Kidney tubule cell (primary cell): ENCODE results near the gene GABRG3.
A peak's percentile ranks its signal among the peaks of the same experiment; 100 is the strongest.

Experiments used
- DNase-seq: peaks from one replicate; pipeline ENCODE4 v3.0.0-alpha.2; 2018; ENCODE audit warnings: low spot score

The GABRG3 gene

GRCh38 chr15:27248251-27248650 lies 277.3 kb downstream of the GABRG3 start:
- DNase-seq = peak; percentile 67

- DNase-seq = no peak
Observed at GRCh38 chr15:27249046-27249759, 278.2 kb downstream of the GABRG3 start.

GRCh38 chr15:27249760-27250109 lies 278.8 kb downstream of the GABRG3 start:
- no peak for DNase-seq

- DNase-seq = peak; percentile 80
Observed at GRCh38 chr15:27250223-27250622, 279.2 kb downstream of the GABRG3 start.

- DNase-seq = no peak
Observed at GRCh38 chr15:27254055-27254454, 283.1 kb downstream of the GABRG3 start.

GRCh38 chr15:27254801-27255200 lies 283.8 kb downstream of the GABRG3 start:
- DNase-seq = no peak

GRCh38 chr15:27256446-27256845 lies 285.5 kb downstream of the GABRG3 start:
- DNase-seq = no peak

- no peak for DNase-seq
Observed at GRCh38 chr15:27258287-27258686, 287.3 kb downstream of the GABRG3 start.

- no peak for DNase-seq
Observed at GRCh38 chr15:27260523-27260922, 289.5 kb downstream of the GABRG3 start.

GRCh38 chr15:27268923-27269322 lies 297.9 kb downstream of the GABRG3 start:
- DNase-seq = peak; percentile 39

- DNase-seq = no peak
Observed at GRCh38 chr15:27271258-27271657, 300.3 kb downstream of the GABRG3 start.

- peak; percentile 2 for DNase-seq
Observed at GRCh38 chr15:27272427-27272826, 301.4 kb downstream of the GABRG3 start.

- DNase-seq = no peak
Observed at GRCh38 chr15:27273506-27273905, 302.5 kb downstream of the GABRG3 start.

GRCh38 chr15:27278761-27279160 lies 307.8 kb downstream of the GABRG3 start:
- no peak for DNase-seq

- no peak for DNase-seq
Observed at GRCh38 chr15:27292641-27293040, 321.7 kb downstream of the GABRG3 start.

- no peak for DNase-seq
Observed at GRCh38 chr15:27293607-27294006, 322.6 kb downstream of the GABRG3 start.

- DNase-seq = no peak
Observed at GRCh38 chr15:27317736-27318135, 346.8 kb downstream of the GABRG3 start.

- DNase-seq = no peak
Observed at GRCh38 chr15:27323801-27324200, 352.8 kb downstream of the GABRG3 start.

- DNase-seq = peak; percentile 59
Observed at GRCh38 chr15:27324886-27325615, 354.1 kb downstream of the GABRG3 start.

- DNase-seq = no peak
Observed at GRCh38 chr15:27327467-27328025, 356.6 kb downstream of the GABRG3 start.

GRCh38 chr15:27328186-27328585 lies 357.2 kb downstream of the GABRG3 start:
- DNase-seq = no peak

GRCh38 chr15:27328608-27329007 lies 357.6 kb downstream of the GABRG3 start:
- no peak for DNase-seq

- no peak for DNase-seq
Observed at GRCh38 chr15:27330326-27330725, 359.3 kb downstream of the GABRG3 start.
